ENCODE data around the gene MACROD2. TPM values are rescaled to one million over a fixed set of nuclear protein-coding genes. Genes with fewer than 3 reads are reported as not detected.

MACROD2 gene
- total RNA-seq, 1 experiment from 2014 or later: 1.6 TPM

DNA sequence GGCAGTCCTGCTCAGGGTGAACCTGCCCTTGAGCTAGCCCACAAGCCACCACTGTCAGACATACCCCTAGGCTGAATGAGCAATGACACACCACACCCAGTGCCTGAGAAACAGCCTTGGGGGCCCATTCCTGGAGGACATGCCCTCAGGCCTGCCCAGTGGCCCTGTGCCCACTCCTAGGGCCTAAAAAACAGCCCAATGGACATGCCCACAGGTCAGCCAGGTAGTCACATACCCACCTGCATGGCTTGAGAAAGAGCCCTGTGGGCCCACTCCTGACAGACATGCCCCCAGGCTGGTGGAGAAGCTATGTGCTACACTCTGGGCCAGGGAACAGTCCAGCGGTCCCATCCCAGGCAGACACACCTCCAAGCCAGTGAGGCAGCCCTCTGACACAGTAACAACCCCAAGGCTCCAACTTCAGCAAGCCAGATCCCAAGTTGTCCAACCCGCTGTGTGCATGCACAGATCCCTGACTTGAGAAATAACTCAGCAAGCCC is 2086.8 kb downstream of the MACROD2 start:
- Histone ChIP-seq H3K23me2 (ENCODE audit: insufficient read length, low read depth, low read length, poor library complexity, severe bottlenecking) (no peaks in the 10 kb centered on the region), H3K14ac (ENCODE audit: insufficient read depth, low read length) (no peak overlapping the region), H2AK5ac (ENCODE audit: insufficient read length, low read length) (no peak overlapping the region), H3K18ac (ENCODE audit: insufficient read length, low read depth, low read length) (no peak overlapping the region), H4K5ac (ENCODE audit: insufficient read length, low read depth, low read length) (no peak overlapping the region), H3K27me3 (ENCODE audit: insufficient read depth, low read length) (no peaks in the 10 kb centered on the region), H3K27ac (ENCODE audit: insufficient read length, low read depth, low read length) (no peak overlapping the region), H3K9ac (ENCODE audit: extremely low read depth, insufficient read length, low read length) (no peak overlapping the region), H2BK12ac (ENCODE audit: insufficient read length, low read depth, low read length) (no peak overlapping the region), H3K56ac (ENCODE audit: insufficient read length, low read depth, low read length) (no peak overlapping the region), H3K79me1 (ENCODE audit: insufficient read depth, low read depth, low read length, poor library complexity, severe bottlenecking) (no peaks in the 10 kb centered on the region), H3K4me1 (ENCODE audit: insufficient read depth, low read length) (no peaks in the 10 kb centered on the region), H3K79me2 (ENCODE audit: insufficient read depth, low read length) (no peaks in the 10 kb centered on the region), H2BK20ac (ENCODE audit: low read depth, low read length, poor library complexity, severe bottlenecking) (no peak overlapping the region), H2BK15ac (ENCODE audit: low read depth, low read length) (no peak overlapping the region), H4K8ac (replicated peaks; ENCODE audit: insufficient read length, low read depth, low read length) (no peak overlapping the region), H2AFZ (ENCODE audit: low read length) (no peak overlapping the region), H2BK5ac (ENCODE audit: insufficient read length, low read length) (no peak overlapping the region), H3K4ac (ENCODE audit: low read depth, low read length) (no peak overlapping the region), H2BK120ac (ENCODE audit: low read depth, low read length, poor library complexity, severe bottlenecking) (no peak overlapping the region), H3T11ph (ENCODE audit: low read length) (no peak overlapping the region), H3K9me3 (ENCODE audit: control insufficient read depth, low read depth, low read length) (no peaks in the 10 kb centered on the region), H4K20me1 (ENCODE audit: control insufficient read depth, insufficient read depth, insufficient read length) (no peaks in the 10 kb centered on the region), H4K91ac (ENCODE audit: insufficient read length, low read depth, low read length) (no peak overlapping the region), H3K23ac (ENCODE audit: insufficient read length, low read depth, low read length) (no peak overlapping the region), H3K4me2 (ENCODE audit: insufficient read depth, insufficient read length, low read length) (no peak overlapping the region)
- peaks cover 9 to 13% of the 10 kb centered on the region in 2 experiments for H3K9me3 Mint-ChIP-seq
- no peaks in the 10 kb centered on the region for H3K27me3 Mint-ChIP-seq (ENCODE audit: low read depth)
- no peak overlapping the region for H3K27ac Mint-ChIP-seq
- no peak for TF ChIP-seq CTCF (conservative IDR thresholded peaks at IDR 0.05)
- no CpG with 5 or more reads among the region's 2 CpGs for WGBS (ENCODE audit: extremely low coverage, insufficient read length, low lambda C conversion rate)
- H3K4me1 Mint-ChIP-seq: no peaks in the 10 kb centered on the region; a peak in 1 of 4 replicates
- peaks cover 0 to 14% (median 0%) of the 10 kb centered on the region in 3 experiments; a peak in 2 of 7 replicates for H3K36me3 Mint-ChIP-seq (ENCODE audit: insufficient read depth in 1 of 3, low read depth in 3 of 3)
- no peak overlapping the region for H3K4me3 Mint-ChIP-seq
- DNase-seq: no peak

Data from H9 (cell line).